Activated CD4-positive, alpha-beta T cell treated with anti-CD3 and anti-CD28 coated beads, Interleukin-2, Interleukin-4, amounts not matched to agents 100 ng/mL and 50 ng/mL, durations not matched to agents 16 hours and 8 hours (primary cell): ENCODE results near the gene HECTD2.
"Not testable (repeated sequence)": the region's sequence is repeated elsewhere in the genome, so short reads cannot be mapped to it uniquely, and the experiment has no call there.

Source experiments
- DNase-seq: peaks from one replicate; pipeline ENCODE4 v3.0.0-alpha.2; 2020; ENCODE audit warnings: low spot score

Gene HECTD2

GRCh38 chr10:91537614-91538383 is 127.7 kb downstream of the HECTD2 start:
- DNase-seq: no peak

DNA sequence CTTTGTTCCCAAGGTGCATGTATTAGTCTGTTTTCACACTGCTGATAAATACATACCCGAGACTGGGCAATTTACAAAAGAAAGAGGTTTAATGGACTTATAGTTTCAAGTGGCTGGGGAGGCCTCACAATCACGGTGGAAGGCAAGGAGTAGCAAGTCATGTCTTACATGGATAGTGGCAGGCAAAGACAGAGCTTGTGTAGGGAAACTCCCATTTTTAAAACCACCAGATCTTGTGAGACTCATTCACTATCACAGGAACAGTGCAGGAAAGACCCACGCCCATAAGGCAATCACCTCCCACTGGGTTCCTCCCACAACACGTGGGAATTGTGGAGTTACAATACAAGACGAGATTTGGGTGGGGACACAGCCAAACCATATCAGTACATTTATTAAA is 129.8 kb downstream of the HECTD2 start:
- no peak for DNase-seq

- DNase-seq: no peak
These were observed 130.6 kb downstream of the HECTD2 start for GRCh38 chr10:91540733-91541132.

DNA sequence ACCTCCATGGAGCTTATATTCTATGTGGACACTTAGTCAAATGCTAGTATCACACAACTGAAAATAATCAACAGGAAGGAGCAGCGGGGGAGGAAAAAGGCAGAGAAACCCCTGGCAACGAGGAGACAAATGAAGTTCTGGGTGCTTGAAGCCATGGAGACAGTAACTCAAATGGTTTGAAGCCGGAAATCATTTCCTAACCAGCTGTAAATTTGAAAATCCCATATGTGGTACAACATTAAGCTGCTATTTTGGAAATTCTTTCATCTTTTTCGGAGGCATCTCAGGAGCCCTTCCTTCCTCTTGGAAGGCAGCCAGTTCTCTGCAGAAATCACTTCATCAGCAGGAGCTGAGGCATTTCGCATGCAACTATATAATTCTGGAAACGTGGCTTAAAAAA is 131.3 kb downstream of the HECTD2 start:
- DNase-seq: no peak

DNA sequence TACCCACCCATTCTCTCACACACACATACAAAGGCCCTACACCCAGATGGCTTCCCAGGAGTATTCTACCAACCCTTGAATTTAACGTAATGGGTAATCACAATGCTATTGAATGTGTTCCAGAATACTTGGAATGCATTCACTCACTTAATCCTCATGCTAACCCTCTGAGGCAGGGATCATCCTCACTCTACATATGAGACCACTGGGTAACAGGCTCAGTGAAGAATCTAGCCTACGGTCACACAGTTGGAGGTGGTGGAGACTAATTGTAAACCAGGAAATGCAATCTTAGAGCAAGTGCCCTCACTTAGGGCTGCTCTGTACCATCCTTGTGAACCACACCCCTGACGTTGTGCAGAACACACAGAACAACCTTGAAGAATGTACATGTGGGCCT is 135.2 kb downstream of the HECTD2 start:
- no peak for DNase-seq

- no peak for DNase-seq
These were observed 135.7 kb downstream of the HECTD2 start for GRCh38 chr10:91545838-91546237.

- no peak for DNase-seq
These were observed 139.1 kb downstream of the HECTD2 start for GRCh38 chr10:91549262-91549661.

DNA sequence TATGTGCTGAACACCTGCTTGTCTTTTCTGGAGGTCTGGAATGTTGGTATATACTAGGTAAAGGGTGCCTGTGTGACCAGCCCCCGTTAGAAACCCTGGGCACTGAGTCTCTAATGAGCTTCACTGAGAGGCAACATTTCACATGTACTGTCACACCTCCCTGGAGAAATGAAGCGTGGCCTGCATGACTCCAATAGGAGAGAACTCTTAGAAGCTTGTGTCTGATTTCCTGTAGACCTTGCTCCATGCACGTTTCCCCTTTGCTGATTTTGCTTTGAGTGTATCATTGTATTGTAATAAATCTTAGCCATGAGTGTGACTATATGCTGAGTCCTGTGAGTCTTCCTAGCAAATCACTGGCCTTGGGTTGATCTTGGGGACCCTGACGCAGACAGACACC is 139.9 kb downstream of the HECTD2 start:
- no peak for DNase-seq

DNA sequence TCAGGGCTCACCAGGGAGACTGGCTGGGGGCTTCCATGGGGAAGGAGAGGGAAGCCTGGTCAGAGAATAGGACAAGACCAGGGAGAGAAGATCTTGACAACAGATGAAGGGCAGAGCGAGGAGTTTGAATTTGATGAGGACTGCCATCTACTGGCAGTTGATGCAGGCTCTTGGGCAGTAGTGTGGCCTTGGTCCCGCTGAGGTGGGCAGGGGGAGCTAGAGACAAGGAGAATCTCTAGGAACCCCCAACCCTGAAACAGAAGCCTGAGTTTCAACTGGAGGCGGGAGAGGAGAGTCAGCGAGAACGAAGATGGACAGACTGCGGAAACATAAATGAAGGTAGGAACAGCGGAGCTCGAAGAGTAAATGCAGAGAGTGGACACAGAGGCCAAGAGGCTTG is 141.7 kb downstream of the HECTD2 start:
- no peak for DNase-seq

DNA sequence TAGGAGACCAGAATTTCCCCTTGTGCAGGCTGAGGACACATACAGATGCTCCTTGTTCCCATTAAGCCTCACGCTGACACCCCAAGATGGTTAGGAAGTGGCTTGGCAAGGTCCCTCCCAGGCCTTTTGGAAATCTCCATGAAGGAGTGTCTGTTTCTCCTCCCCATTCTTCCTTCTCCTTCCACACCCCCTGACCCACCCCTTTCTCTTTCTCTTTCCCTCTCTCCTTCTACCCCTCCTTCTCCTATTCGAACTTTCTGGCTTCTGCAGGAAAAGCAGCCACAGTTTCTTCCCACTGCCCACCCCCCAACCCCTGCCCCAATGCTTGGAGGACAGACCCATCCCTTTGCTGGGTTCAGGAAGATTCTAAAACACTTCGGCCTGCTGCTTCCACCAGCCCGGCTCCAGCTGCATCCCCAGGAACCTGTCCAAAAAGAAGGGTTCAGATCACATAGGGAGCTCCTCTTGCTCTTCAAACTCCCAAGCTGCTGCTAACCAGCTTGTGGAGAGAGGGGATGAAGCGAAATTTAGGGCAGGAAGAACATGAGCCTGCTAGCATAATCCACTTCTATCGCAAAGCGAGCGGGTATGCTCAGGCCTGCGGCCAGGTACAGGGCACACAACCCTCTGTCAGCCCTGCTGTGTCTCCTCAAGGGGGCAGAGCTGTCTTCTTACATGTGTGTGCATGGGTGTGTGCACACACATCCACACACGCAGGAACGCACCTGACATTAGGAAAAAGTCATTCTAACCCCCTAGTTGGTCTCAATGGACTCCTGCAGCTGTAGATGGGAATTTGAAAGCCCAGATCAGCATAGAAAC is 142.3 kb downstream of the HECTD2 start:
- DNase-seq: no peak

DNA sequence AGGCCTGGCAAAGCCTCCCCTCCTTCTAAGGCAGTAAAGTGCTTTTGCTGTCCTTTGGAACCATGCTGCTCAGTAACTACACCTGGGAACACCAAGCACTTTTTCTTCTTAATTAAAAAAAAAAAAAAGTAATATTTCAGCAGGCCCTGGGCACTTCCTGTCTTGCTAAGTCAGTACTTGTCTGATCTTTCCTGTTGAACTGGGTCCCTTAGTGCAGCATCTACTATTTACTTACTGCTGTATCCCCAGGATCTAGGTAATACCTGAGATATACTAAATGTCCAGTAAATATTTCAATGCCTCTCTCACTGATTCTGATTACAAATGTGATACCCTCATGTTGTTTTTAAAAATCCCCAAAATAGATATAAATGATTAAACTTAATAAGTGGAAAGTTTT is 145.3 kb downstream of the HECTD2 start:
- DNase-seq: no peak

GRCh38 chr10:91556691-91557566 is 146.8 kb downstream of the HECTD2 start:
- DNase-seq: no peak

GRCh38 chr10:91557651-91558111 is 147.5 kb downstream of the HECTD2 start:
- DNase-seq: no peak

- DNase-seq: no peak
These were observed 148.3 kb downstream of the HECTD2 start for GRCh38 chr10:91558473-91558872.

DNA sequence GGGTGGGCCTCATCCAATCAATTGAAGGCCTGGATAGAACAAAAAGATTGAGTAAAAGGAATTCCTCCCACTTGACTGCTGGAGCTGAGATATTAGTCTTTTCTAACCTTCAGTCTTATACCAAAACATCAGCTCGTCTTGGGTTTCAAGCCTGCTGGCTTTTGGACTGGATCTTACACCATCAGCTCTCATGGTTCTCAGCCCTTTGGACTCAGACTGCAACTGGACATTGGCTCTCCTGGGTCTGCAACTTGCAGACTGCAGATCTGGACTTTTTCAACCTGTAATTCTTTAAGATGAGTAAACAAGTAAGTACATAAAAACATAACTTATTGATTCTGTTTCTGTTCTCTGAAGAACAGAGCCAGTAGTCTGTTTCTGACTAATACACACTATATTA is 149.0 kb downstream of the HECTD2 start:
- no peak for DNase-seq

DNA sequence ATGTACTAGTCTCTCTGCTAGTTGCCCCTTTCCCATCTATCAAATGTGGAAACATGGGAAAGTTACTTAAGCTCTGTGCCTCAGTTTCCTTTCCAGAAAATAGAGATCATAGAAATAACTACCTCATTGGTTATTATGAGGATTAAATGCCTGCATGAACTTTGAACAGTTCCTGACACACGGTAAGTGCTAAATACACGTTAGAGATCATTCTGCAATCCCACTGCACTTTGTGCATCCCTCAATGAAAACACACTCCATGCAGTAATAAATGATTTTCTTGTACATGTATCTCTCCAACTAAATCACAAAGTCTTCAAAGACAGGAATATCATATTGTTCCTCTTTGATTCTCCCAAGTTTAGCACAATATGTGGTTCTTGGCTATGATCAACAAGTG is 149.6 kb downstream of the HECTD2 start:
- DNase-seq: no peak

DNA sequence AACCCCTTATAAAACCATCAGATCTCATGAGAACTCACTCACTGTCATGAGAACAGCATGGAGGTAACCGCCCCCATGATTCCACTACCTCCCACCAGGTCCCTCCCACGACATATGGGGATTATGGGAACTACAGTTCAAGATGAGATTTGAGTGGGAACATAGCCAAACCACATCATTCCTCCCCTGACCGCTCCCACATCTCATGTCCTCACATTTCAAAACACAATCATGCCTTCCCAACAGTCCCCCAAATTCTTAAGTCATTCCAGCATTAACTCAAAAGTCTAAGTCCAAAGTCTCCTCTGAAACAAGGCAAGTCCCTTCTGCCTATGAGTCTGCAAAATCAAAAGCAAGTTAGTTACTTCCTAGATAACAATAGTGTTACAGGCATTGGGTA is 150.7 kb downstream of the HECTD2 start:
- not testable (repeated sequence) for DNase-seq

GRCh38 chr10:91562839-91563581 is 152.9 kb downstream of the HECTD2 start:
- no peak for DNase-seq

DNA sequence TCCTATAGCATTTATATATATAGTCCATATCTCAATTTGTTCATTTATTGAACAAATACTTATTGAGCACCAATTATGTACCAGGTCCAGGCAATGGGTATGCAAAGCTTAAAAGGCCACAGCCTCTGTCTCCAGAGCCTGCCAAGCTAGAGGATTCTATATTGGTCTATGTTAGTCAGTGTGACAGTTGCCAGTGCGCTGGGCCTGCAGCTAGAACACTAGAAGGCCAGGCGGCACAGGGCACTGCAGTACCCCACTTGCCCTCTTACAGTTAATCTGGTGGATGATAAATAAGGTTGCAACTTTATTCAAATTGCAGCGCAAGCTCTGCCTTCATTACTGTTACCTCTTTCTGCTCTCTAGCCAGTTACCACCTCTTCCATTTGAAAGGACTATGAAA is 153.9 kb downstream of the HECTD2 start:
- DNase-seq: no peak
